ENCODE measurements around the gene FAM53A.

The FAM53A gene

GRCh38 chr4:1596393-1596792, 87.7 kb downstream of the FAM53A start:
- DNase-seq (ENCODE audit: extremely low read depth, low read depth), result no peak
- no peak for TF ChIP-seq CTCF (IDR thresholded peaks at IDR 0.05; ENCODE audit: low read depth, low read length)

DNA sequence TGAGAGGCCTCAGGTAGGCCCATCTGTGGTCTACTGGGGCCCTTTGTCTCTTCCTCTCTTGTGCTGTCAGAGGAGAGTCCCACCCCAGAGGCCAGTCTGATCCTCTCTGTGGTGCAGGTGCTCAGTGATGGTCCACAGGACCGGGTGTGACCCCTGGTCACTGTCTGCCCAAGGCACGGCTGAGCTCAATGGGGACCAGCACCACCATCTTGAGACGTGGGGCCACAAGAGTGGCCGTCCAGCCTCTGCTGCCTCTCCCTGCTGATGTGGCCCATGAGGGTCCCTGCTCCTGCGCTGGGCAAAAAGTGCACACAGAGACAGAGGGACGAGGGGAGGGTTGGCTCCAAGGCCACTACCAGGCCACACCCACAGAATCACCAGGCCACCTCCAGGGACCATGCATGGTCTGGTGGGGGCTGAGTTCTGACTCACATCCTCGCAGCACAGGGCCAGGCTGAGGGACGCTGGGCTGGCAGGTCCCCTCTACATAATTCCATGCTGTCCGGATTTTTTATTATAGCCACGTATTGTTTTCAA, 88.3 kb downstream of the FAM53A start:
- no peak for TF ChIP-seq CTCF (IDR thresholded peaks at IDR 0.05; ENCODE audit: low read depth, low read length)
- DNase-seq (ENCODE audit: extremely low read depth, low read depth), result no peak

DNA sequence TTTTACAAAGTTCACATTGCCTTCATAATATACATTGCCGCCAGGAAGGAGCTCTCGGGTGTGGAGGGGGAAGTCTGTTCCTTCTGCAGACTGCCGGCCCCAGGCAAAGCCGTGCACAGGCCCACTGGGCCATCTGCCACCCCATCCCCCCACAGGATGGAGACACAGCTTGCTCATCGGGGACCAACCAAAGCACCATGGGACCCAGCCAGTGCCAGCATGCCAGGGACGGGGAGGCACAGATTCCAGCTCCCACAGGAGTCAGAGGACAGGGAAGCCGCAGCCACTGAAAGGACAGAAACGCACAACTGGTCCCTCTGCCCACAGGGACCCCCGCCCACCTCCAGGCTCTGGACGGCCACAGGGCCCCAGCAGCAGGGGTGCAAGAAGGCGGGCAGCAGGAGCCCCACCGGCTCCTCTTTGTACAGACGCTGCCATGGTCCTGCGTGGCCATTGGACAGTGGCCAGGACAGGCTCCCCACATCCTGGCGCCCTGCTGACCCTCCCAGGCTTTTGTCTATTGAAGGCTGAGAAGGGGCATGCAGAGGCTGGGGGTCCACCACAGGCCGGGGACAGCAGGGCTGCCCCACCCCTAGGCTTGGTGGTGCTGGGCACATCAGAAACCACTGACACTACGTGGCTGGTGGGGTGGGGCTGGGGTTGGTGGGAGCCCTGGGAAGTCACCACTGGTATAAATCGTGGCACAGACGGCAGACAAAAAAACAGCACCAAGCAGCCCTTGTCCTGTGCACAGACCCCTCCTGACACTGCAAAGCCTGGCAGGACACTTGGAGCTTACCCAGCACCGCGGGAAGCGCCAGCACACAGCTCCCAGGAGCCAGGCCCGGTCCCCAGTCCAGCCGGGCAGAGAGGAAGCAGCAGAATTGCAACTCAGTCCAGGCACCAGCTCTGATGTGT, 89.0 kb downstream of the FAM53A start:
- TF ChIP-seq CTCF (IDR thresholded peaks at IDR 0.05; ENCODE audit: low read depth, low read length), result no peak
- no peak for DNase-seq (ENCODE audit: extremely low read depth, low read depth)

DNA sequence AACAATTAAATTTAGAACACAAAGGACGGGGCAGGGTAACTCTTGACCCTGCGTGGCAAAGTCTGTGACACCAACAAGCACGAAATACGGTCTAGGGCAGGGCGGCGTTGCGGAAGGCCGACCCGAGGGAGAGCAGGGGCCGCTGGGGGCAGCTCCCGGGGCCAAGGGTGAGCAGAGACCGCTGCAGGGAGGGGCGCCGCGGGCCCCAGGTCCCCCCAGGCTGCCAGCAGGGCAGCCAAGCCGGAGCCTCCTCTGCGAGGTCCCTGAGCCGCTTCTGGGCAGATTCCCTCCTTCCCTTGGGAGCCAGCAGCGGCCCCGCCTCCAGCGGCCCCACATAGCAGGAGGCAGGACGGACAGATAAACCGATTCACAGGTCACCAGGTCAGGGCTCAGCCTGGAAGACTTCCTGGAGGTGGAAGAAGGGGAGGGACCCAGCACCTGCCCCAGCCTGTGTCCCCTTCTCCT, 90.2 kb downstream of the FAM53A start:
- TF ChIP-seq CTCF (IDR thresholded peaks at IDR 0.05; ENCODE audit: low read depth, low read length), result no peak
- DNase-seq (ENCODE audit: extremely low read depth, low read depth), result no peak

- no peak for DNase-seq (ENCODE audit: extremely low read depth, low read depth)
- no peak for TF ChIP-seq CTCF (IDR thresholded peaks at IDR 0.05; ENCODE audit: low read depth, low read length)
Measured at GRCh38 chr4:1593458-1593857, 90.7 kb downstream of the FAM53A start.

DNA sequence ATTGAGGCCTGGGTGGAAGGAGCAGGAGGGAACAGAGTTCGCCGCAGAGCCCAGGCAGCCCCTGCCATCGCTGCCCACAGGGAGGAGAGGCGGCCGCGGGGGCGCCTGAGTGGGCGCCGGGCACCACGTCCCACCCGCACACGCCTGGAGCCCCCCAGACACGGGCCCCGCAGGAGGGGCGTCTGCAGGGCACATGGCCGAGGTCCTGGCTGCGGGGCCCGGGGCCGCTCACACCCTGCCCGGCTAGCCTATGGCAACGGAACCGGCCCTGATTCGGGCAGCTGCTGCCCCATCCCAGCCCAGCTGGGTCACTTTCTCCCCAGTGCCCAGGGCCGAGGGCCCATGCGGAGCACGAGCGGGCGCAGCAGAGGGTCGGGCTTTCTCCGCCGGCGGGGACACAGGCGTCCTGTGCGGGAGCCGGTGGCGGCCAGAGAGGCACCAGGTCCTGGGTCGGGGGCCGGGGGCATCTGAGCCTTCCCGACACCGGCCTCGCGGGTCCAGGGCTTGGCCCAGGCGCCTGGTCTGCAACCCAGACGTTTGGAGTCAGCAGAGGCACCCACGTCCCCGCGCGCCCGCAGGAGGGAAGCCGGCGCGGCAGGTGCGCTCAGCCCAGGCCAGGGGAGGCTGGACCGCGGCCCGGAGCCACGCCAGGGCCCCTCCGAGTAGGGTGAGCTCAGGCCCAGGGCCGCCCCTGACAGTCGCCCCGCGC, 91.2 kb downstream of the FAM53A start:
- DNase-seq (ENCODE audit: extremely low read depth, low read depth), result no peak
- TF ChIP-seq CTCF (IDR thresholded peaks at IDR 0.05; ENCODE audit: low read depth, low read length), result no peak
